DND-41 (cell line): ENCODE data around the gene VN1R2.
"Not testable (repeated sequence)": the region's sequence is repeated elsewhere in the genome, so short reads cannot be mapped to it uniquely, and the experiment has no call there.

Source experiments
- ATAC-seq: fragments of 200-7000 bp; cut with Tn5 transposase; 3 replicates; pipeline ENCODE4 v1.9.1; 2021; ENCODE audit warnings: low read depth; ENCODE audit not compliant: insufficient read depth
- DNase-seq: peaks from one replicate; pipeline ENCODE4 v3.0.0-alpha.2; 2020
- H2AFZ ChIP-seq: 2 replicates; pipeline ENCODE4 v1.6.0; 2012; ENCODE audit warnings: low read depth, low read length
- H3K27ac ChIP-seq: 2 replicates; pipeline ENCODE4 v1.5.1; 2012; ENCODE audit warnings: low read length, inconsistent platforms
- H3K27me3 ChIP-seq: fragments of 200-600 bp; sonication (generic); 2 replicates; pipeline ENCODE4 v1.6.0; 2012; ENCODE audit warnings: low read length, mild to moderate bottlenecking, inconsistent platforms; ENCODE audit not compliant: insufficient read depth, poor library complexity
- H3K36me3 ChIP-seq: 2 replicates; pipeline ENCODE4 v1.5.1; 2012; ENCODE audit warnings: low read length, inconsistent platforms; ENCODE audit not compliant: insufficient read depth
- H3K4me1 ChIP-seq: 2 replicates; pipeline ENCODE4 v1.5.1; 2012; ENCODE audit warnings: mild to moderate bottlenecking, low read length; ENCODE audit not compliant: insufficient read depth
- H3K4me2 ChIP-seq: 2 replicates; pipeline ENCODE4 v1.6.0; 2012; ENCODE audit warnings: mild to moderate bottlenecking, moderate library complexity, low read length, inconsistent platforms; ENCODE audit not compliant: insufficient read depth
- H3K4me3 ChIP-seq, 2 experiments: fragments of 200-600 bp in 1 of 2; shearing (Covaris generic) in 1 of 2; 2 replicates each; pipeline ENCODE4 v1.5.1; 2012 to 2016; ENCODE audit warnings: inconsistent platforms in 2 of 2, low read length in 2 of 2, mild to moderate bottlenecking in 2 of 2, low read depth in 1 of 2, moderate library complexity in 1 of 2
- H3K79me2 ChIP-seq: 2 replicates; pipeline ENCODE4 v1.6.0; 2012; ENCODE audit warnings: low read length, inconsistent platforms; ENCODE audit not compliant: insufficient read depth
- H3K9ac ChIP-seq: 2 replicates; pipeline ENCODE4 v1.6.0; 2012; ENCODE audit warnings: low read depth, mild to moderate bottlenecking, inconsistent platforms, low read length, moderate library complexity
- H3K9me3 ChIP-seq: 2 replicates; pipeline ENCODE4 v1.5.1; 2012; ENCODE audit warnings: low read length, moderate library complexity, mild to moderate bottlenecking, inconsistent platforms; ENCODE audit not compliant: insufficient read depth, severe bottlenecking
- H4K20me1 ChIP-seq: 2 replicates; pipeline ENCODE4 v1.6.0; 2012; ENCODE audit warnings: low read length; ENCODE audit not compliant: insufficient read depth
- EZH2 ChIP-seq: IDR thresholded peaks from 3 replicates; pipeline ENCODE4 v1.6.1; 2012; ENCODE audit warnings: borderline replicate concordance, low read depth, mild to moderate bottlenecking, moderate library complexity, low read length, inconsistent platforms; ENCODE audit not compliant: severe bottlenecking
- TF ChIP-seq, protein P1 (sequence below): IDR thresholded peaks from 2 replicates; pipeline ENCODE4 v1.5.1; 2012; ENCODE audit warnings: borderline replicate concordance, low read length, moderate library complexity, mild to moderate bottlenecking; ENCODE audit not compliant: poor library complexity, severe bottlenecking; ENCODE audit errors: extremely low read depth

The VN1R2 gene

DNA sequence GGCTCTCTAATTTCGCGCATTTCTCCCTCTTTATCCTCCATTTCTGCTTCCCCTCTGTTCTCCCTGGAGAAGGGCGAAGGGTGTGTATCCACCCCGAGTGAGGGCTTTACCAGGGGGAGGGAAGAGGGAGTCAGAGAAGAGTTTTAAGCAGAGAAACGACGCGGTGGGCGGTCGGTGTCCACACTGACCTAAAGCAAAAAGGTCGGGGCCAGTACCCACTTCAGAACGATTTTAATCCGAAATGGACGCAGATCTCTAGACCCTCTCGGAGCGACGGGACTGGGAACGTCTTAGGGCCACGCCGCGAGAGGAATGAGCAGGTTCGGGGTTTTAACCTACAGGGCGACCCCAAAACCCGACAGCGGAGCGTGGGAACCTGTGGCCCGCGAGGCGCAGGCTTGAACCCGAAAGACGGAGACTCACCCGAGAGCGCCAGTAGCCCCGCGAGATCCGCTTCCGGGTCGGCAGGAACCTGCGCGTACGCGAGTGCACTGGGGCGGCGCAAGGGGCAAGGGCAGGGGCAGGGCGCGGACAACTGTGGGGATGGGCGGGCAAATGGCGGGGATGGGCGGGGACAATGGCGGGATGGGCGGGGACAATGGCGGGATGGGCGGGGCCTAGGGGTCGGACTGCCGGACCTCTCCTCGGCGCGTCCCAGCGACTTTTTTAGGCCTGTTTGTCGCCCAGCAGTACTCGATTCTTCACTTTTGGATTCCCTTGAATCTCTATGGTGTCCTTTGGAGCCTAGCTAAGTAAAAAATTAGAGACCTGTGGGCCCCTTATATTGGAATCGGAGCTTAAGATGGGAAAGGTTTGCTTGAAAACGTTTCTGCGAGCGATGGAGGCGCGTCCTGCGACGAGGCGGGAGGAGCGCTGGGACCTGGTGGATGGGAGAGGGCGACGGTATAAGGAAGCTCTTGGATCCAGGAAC is 3.4 kb upstream of the VN1R2 start, which contains the start of gene ZNF677:
ZNF677 (minus strand) TSS at position 463 of the 931 bp plus-strand sequence. CDS start 3,323 bp downstream, outside the sequence.
- TF ChIP-seq, protein P1, sequence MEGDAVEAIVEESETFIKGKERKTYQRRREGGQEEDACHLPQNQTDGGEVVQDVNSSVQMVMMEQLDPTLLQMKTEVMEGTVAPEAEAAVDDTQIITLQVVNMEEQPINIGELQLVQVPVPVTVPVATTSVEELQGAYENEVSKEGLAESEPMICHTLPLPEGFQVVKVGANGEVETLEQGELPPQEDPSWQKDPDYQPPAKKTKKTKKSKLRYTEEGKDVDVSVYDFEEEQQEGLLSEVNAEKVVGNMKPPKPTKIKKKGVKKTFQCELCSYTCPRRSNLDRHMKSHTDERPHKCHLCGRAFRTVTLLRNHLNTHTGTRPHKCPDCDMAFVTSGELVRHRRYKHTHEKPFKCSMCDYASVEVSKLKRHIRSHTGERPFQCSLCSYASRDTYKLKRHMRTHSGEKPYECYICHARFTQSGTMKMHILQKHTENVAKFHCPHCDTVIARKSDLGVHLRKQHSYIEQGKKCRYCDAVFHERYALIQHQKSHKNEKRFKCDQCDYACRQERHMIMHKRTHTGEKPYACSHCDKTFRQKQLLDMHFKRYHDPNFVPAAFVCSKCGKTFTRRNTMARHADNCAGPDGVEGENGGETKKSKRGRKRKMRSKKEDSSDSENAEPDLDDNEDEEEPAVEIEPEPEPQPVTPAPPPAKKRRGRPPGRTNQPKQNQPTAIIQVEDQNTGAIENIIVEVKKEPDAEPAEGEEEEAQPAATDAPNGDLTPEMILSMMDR, result no peak
- TF ChIP-seq EZH2, result no peak
- ATAC-seq (peak; percentile 100), DNase-seq (peak; percentile 91)
- Histone ChIP-seq H2AFZ (peak within 1 kb of the TSS; percentile 94), H3K4me1 (peaks cover 19% of the 10 kb centered on the region; the same call in 1 of the 2 replicates), H3K79me2 (peaks cover 15% of the 10 kb centered on the region), H3K4me2 (peak within 1 kb of the TSS; percentile 77), H4K20me1 (no peaks in the 10 kb centered on the region), H3K9me3 (no peaks in the 10 kb centered on the region), H3K9ac (peak within 1 kb of the TSS; percentile 79), H3K36me3 (peaks cover 27% of the 10 kb centered on the region), H3K4me3 (peak within 1 kb of the TSS; percentile 74 to 80), H3K27ac (peak within 1 kb of the TSS; percentile 86), H3K27me3 (no peaks in the 10 kb centered on the region)

DNA sequence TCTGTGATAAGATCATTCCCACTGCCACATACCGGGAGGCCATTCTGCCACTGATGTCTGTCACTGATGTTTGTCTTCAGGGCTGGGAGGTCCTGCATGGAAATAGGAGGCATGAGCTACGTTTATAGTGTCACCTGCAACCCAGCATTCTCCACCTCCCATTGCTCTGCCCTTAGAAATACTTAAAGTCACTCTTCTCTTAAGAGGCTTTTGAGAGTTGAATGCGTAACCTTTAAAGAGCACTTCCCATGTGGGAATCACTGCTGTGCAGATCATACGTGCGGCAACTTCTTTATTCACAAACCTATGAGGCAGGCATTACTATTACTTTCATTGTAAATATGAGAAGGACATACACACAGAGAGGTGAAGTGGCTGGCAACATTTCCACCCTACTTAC is 9.5 kb downstream of the VN1R2 start, which contains the start of gene VN1R4:
VN1R4 (minus strand) TSS at position 101 of the 400 bp plus-strand sequence; CDS start at position 43, 58 bp downstream.
- not testable (repeated sequence) for H3K4me1 ChIP-seq, H4K20me1 ChIP-seq, ATAC-seq, H3K9me3 ChIP-seq, H2AFZ ChIP-seq, H3K4me2 ChIP-seq, H3K27ac ChIP-seq, DNase-seq, H3K36me3 ChIP-seq, H3K9ac ChIP-seq, H3K79me2 ChIP-seq, H3K4me3 ChIP-seq, H3K27me3 ChIP-seq

DNA sequence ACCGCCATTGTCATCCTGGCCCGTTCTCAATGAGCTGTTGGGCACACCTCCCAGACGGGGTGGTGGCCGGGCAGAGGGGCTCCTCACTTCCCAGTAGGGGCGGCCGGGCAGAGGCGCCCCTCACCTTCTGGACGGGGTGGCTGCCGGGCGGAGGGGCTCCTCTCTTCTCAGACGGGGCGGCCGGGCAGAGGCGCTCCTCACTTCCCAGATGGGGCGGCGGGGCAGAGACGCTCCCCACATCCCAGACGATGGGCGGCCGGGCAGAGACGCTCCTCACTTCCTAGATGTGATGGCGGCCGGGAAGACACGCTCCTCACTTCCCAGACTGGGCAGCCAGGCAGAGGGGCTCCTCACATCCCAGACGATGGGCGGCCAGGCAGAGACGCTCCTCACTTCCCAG is 11.8 kb downstream of the VN1R2 start:
- not testable (repeated sequence) for H3K79me2 ChIP-seq, DNase-seq, ATAC-seq

DNA sequence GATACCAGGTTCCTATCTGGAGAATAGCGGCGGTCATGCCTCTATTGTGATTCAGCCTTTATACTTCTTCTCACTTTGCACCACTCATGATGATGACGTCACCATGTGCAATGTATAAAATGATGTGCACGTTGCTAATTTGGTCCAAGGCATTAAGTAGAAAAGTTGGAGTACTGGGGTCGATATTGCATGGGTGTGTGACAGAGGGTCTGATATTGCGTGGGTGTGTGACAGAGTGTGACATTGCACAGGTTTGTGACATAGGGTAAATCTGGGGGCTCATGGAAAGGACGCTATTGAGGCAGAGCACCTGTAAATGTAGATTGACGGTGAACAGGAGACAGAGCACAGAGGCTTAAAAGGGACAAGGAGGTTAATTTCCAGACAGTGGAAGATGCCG is 14.0 kb downstream of the VN1R2 start:
- DNase-seq, result no peak
- no peaks in the 10 kb centered on the region for H3K36me3 ChIP-seq
- no peak overlapping the region for H2AFZ ChIP-seq
- H3K4me1 ChIP-seq, result no peaks in the 10 kb centered on the region
- H3K9ac ChIP-seq, result no peak overlapping the region
- H4K20me1 ChIP-seq, result no peaks in the 10 kb centered on the region
- H3K27ac ChIP-seq, result no peak overlapping the region
- no peaks in the 10 kb centered on the region for H3K79me2 ChIP-seq
- H3K4me2 ChIP-seq, result no peak overlapping the region
- ATAC-seq, result no peak
- peaks cover 16% of the 10 kb centered on the region for H3K27me3 ChIP-seq
- no peaks in the 10 kb centered on the region for H3K9me3 ChIP-seq
- H3K4me3 ChIP-seq, result no peak overlapping the region
- TF ChIP-seq EZH2, result no peak
- TF ChIP-seq, protein P1, result no peak

More for the DNA sequence above, 11.8 kb downstream of the VN1R2 start:
- H3K9me3 ChIP-seq, H4K20me1 ChIP-seq, H3K36me3 ChIP-seq, H3K4me1 ChIP-seq, H3K27ac ChIP-seq, H3K4me3 ChIP-seq, H2AFZ ChIP-seq, H3K4me2 ChIP-seq, H3K9ac ChIP-seq: not testable (repeated sequence)
- H3K27me3 ChIP-seq, result peaks cover 13% of the 10 kb centered on the region
